HUES6 (cell line): ENCODE results near the gene CPLANE2.
"Not testable (repeated sequence)": the region's sequence is repeated elsewhere in the genome, so short reads cannot be mapped to it uniquely, and the experiment has no call there.

Experiments used
- H3K27ac ChIP-seq: 2 replicates; pipeline ENCODE4 v1.7.0; 2013; ENCODE audit warnings: low read depth, mild to moderate bottlenecking, low read length, inconsistent platforms
- H3K27me3 ChIP-seq: 2 replicates; pipeline ENCODE4 v1.6.1; 2013; ENCODE audit warnings: low read length; ENCODE audit not compliant: control insufficient read depth, insufficient read depth
- H3K36me3 ChIP-seq: 2 replicates; pipeline ENCODE4 v1.6.1; 2013; ENCODE audit warnings: low read length; ENCODE audit not compliant: control insufficient read depth, insufficient read depth
- H3K4me1 ChIP-seq: 2 replicates; pipeline ENCODE4 v1.6.1; 2013; ENCODE audit warnings: low read length; ENCODE audit not compliant: control insufficient read depth, insufficient read depth
- H3K4me3 ChIP-seq: 2 replicates; pipeline ENCODE4 v1.5.1; 2013; ENCODE audit warnings: low read depth, low read length
- H3K9ac ChIP-seq: one replicate; pipeline ENCODE4 v1.6.1; 2013; ENCODE audit warnings: mild to moderate bottlenecking, low read length
- H3K9me3 ChIP-seq: 2 replicates; pipeline ENCODE4 v1.6.1; 2013; ENCODE audit warnings: low read depth, low read length; ENCODE audit not compliant: control insufficient read depth, insufficient read depth

The CPLANE2 gene

GRCh38 chr1:16196874-16197273 lies 40.1 kb downstream of the CPLANE2 start:
- no peak overlapping the region for H3K27ac ChIP-seq
- H3K4me3 ChIP-seq = no peak overlapping the region
- H3K36me3 ChIP-seq = peaks cover 20% of the 10 kb centered on the region
- no peaks in the 10 kb centered on the region for H3K9me3 ChIP-seq
- H3K4me1 ChIP-seq = no peaks in the 10 kb centered on the region
- no peak overlapping the region for H3K9ac ChIP-seq
- no peaks in the 10 kb centered on the region for H3K27me3 ChIP-seq

DNA sequence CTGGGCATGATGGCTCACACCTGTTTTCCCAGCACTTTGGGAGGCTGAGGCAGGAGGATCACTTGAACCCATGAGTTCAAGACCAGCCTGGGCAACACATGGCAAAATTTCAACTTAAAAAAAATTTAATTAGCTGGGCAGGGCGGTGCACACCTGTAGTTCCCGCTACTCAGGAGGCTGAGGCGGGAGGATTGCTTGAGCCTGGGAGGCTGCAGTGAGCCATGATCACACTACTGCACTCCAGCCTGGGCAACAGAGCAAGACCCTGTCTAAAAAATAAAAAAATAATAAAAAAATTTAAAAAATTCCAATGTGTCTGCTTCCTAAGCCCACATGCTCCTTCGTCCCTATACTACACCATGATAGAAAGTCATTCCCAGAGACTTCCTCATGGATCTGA lies 40.8 kb downstream of the CPLANE2 start:
- peaks cover 14% of the 10 kb centered on the region for H3K36me3 ChIP-seq
- H3K27ac ChIP-seq, H3K9ac ChIP-seq, H3K4me1 ChIP-seq, H3K27me3 ChIP-seq, H3K9me3 ChIP-seq, H3K4me3 ChIP-seq: not testable (repeated sequence)

GRCh38 chr1:16195518-16195905 lies 41.5 kb downstream of the CPLANE2 start:
- Histone ChIP-seq H3K27ac (no peak overlapping the region), H3K9ac (no peak overlapping the region)

GRCh38 chr1:16191916-16192546 lies 45.0 kb downstream of the CPLANE2 start:
- H3K9me3 ChIP-seq = no peaks in the 10 kb centered on the region
- no peaks in the 10 kb centered on the region for H3K36me3 ChIP-seq
- H3K27ac ChIP-seq = no peak overlapping the region
- peaks cover 6% of the 10 kb centered on the region; the same call in 1 of the 2 replicates for H3K4me1 ChIP-seq
- H3K4me3 ChIP-seq = no peak overlapping the region
- H3K9ac ChIP-seq = no peak overlapping the region
- H3K27me3 ChIP-seq = no peaks in the 10 kb centered on the region

More at GRCh38 chr1:16195518-16195905, 41.5 kb downstream of the CPLANE2 start:
- Histone ChIP-seq H3K36me3 (peaks cover 13% of the 10 kb centered on the region), H3K4me1 (no peaks in the 10 kb centered on the region), H3K4me3 (no peak overlapping the region), H3K27me3 (no peaks in the 10 kb centered on the region), H3K9me3 (no peaks in the 10 kb centered on the region)

DNA sequence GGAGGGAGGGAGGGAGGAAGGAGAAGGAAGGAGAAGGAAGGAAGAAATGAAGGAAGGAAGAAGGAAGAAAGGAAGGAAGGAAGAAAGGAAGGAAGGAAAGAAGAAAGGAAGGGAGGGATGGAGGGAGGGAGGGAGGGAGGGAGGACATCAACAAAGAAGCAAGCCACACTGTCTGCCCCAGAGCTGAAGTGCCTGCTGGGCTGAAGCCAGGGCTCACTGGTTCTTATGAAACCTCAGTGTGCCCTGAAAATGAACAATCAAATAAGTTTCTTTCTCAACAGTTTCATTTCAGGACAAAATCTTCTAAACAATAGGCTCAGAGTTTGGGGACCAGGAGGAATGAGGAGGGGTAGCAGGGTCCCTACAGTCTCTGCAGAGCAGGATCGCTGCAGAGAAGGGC lies 45.7 kb downstream of the CPLANE2 start:
- Histone ChIP-seq H3K27me3 (no peaks in the 10 kb centered on the region), H3K9ac (no peak overlapping the region), H3K36me3 (no peaks in the 10 kb centered on the region), H3K9me3 (no peaks in the 10 kb centered on the region), H3K4me3 (no peak overlapping the region), H3K27ac (no peak overlapping the region), H3K4me1 (peaks cover 6% of the 10 kb centered on the region; the same call in 1 of the 2 replicates)

DNA sequence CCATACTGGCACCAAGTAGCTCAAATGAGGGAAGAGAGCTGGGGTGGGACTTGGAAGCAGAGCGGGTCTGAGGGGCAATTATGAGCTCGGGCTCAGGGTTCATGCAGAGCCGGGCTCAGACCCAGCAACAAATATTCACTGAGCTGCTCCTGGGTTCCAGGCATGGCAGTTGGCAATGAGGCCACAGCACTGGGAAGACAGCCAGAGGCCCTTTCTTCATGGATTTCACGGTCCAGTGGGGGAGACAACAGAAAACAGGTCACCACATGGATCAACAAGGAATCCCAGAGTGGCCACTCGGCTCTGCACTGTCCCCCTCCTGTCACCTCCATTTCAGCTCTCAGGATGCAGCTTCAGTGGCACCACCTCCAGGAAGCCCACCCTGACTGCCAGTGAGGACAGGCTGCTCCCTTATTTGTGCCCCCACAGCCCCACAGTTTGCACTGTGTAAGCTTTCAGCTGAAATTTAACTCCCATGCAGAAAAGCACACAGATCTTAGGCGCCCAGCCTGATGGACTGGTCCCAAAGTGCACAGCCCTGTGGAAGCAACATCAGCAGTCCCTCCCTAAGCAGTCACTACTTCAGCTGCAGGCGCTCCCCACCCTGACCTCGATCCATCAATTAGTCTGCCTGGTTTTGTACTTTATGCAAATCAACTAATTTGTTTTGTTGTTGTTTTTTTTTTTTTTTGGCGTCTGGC lies 46.9 kb downstream of the CPLANE2 start:
- no peaks in the 10 kb centered on the region for H3K36me3 ChIP-seq
- H3K27me3 ChIP-seq = no peaks in the 10 kb centered on the region
- H3K27ac ChIP-seq = no peak overlapping the region
- H3K9me3 ChIP-seq = no peaks in the 10 kb centered on the region
- H3K4me1 ChIP-seq = peaks cover 6% of the 10 kb centered on the region; the same call in 1 of the 2 replicates
- no peak overlapping the region for H3K9ac ChIP-seq
- no peak overlapping the region for H3K4me3 ChIP-seq

GRCh38 chr1:16189003-16189402 lies 48.0 kb downstream of the CPLANE2 start:
- Histone ChIP-seq H3K36me3 (no peaks in the 10 kb centered on the region), H3K4me1 (peaks cover 6% of the 10 kb centered on the region; the same call in 1 of the 2 replicates)

GRCh38 chr1:16187748-16188401 lies 49.1 kb downstream of the CPLANE2 start:
- no peak overlapping the region for H3K9ac ChIP-seq
- no peak overlapping the region for H3K4me3 ChIP-seq
- H3K4me1 ChIP-seq = peaks cover 6% of the 10 kb centered on the region; the same call in 1 of the 2 replicates
- no peaks in the 10 kb centered on the region for H3K9me3 ChIP-seq
- no peaks in the 10 kb centered on the region for H3K36me3 ChIP-seq
- H3K27me3 ChIP-seq = no peaks in the 10 kb centered on the region
- H3K27ac ChIP-seq = no peak overlapping the region

More at GRCh38 chr1:16189003-16189402, 48.0 kb downstream of the CPLANE2 start:
- Histone ChIP-seq H3K27me3 (no peaks in the 10 kb centered on the region), H3K9ac (no peak overlapping the region), H3K4me3 (no peak overlapping the region), H3K9me3 (no peaks in the 10 kb centered on the region), H3K27ac (no peak overlapping the region)

DNA sequence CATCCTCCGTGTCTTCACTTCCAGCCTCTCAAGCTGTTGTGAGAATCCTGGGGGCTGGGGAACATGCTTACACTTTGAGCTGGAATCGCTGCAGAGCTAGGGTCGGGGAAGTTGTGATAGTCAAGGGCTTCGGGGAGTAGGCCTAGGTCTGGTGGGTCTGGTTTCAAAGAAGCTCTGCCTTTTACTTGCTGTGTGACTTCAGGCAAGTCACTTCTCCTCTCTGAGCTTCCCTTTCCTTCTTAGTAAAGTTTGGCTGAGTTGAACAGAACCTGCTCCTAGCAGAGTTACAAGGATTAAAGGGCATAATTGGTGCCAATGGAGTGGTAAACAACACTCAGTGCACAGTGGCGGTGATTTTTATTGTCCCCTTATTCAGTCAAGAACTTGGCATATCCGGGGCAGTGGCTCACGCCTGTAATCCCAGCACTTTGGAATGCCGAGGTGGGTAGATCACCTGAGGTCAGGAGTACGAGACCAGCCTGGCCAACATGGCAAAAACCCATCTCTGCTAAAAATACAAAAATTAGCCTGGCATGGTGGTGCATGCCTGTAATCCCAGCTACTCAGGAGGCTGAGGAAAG lies 50.2 kb downstream of the CPLANE2 start:
- no peaks in the 10 kb centered on the region for H3K27me3 ChIP-seq
- H3K36me3 ChIP-seq = no peaks in the 10 kb centered on the region
- no peak overlapping the region for H3K4me3 ChIP-seq
- H3K4me1 ChIP-seq = peaks cover 14% of the 10 kb centered on the region
- H3K9ac ChIP-seq = no peak overlapping the region
- no peaks in the 10 kb centered on the region for H3K9me3 ChIP-seq
- no peak overlapping the region for H3K27ac ChIP-seq

DNA sequence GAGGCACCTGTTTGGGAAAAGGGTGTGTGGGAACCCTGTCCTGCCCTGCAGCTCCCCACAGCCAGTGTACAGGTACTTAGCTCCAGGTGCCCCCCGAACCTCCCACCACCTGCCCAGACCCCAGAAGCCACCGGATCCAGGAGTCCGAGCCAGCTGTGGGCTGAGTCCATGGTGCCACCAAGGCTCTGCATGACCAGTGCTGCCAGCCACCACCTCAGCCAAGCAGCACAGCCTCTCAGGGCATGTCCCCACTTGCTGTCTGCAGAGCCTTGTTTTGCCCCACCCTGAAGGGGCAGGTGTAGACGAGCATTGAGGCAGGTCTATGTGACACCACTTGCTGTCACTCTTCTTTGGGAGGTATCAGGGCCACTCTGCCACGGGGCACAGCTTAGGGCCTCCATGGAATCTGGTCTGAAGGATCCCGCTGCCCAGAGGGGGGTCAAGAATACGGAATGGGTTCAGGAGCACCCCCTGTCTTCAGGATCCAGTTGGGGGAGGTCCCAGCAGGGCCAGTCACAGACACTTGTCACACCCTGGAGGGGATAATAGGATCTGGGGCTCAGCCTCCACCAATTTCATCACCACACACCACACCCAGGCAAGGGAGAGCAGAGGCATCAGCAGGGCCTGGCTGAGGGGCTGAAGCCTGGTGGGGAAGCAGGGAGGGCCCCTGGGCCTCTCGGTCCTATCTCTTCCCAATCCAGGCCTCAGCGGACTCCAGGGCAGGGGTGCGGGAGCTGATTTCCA lies 52.3 kb downstream of the CPLANE2 start:
- Histone ChIP-seq H3K9me3 (no peaks in the 10 kb centered on the region), H3K9ac (no peak overlapping the region), H3K4me3 (no peak overlapping the region), H3K27ac (no peak overlapping the region), H3K4me1 (peaks cover 13% of the 10 kb centered on the region), H3K27me3 (no peaks in the 10 kb centered on the region), H3K36me3 (no peaks in the 10 kb centered on the region)
